C4-2B (cell line): Measurements from ENCODE around the gene TEX9.

ENCODE experiments used
- CTCF ChIP-seq: fragments of 450-650 bp; conservative IDR thresholded peaks from 2 replicates; pipeline ENCODE4 v1.5.1; 2017; ENCODE audit warnings: mild to moderate bottlenecking
- ZFX ChIP-seq: fragments of 450-650 bp; IDR thresholded peaks from 2 replicates; pipeline ENCODE4 v1.6.1; 2017

DNA sequence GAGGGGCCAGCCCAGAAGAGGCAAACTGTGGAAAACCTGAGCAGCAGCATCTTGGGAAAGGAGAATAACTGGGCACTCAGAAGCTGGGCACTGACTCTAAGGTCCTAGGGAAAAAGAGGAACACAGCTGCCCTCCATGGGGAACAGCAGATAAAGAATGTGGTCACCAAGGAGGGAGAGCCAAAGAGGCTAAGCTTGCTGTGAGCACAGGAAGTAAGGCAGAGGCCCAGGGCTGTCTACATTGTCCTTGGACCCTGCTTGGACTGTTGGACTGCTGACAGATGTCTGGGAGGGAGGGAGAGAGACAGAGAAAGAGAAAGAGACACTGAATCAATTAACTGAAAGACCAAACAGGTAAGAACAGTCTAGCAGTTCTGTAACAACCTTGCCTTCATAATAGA is 104.3 kb downstream of the TEX9 start:
- no peak for TF ChIP-seq CTCF
- TF ChIP-seq ZFX, result no peak
